T47D (cell line): ENCODE measurements around the gene PRTFDC1.

Experiments used
- DNase-seq, 2 experiments: peaks; one replicate each; pipeline versions ENCODE4 v3.0.0 to v3.0.0-alpha.2; 2011 to 2012; ENCODE audit warnings: low read depth in 1 of 2, low spot score in 1 of 2
- JUND ChIP-seq: IDR thresholded peaks from 2 replicates; pipeline ENCODE4 v1.6.1; 2012; ENCODE audit warnings: low read depth
- in situ Hi-C: cut with HindIII; loops from 2 replicates; pipeline ENCODE4 v1.10.0; 2016; ENCODE audit warnings: low sequenced_read_pairs, low pct_unique_long_range_greater_than_20kb

The PRTFDC1 gene

DNA sequence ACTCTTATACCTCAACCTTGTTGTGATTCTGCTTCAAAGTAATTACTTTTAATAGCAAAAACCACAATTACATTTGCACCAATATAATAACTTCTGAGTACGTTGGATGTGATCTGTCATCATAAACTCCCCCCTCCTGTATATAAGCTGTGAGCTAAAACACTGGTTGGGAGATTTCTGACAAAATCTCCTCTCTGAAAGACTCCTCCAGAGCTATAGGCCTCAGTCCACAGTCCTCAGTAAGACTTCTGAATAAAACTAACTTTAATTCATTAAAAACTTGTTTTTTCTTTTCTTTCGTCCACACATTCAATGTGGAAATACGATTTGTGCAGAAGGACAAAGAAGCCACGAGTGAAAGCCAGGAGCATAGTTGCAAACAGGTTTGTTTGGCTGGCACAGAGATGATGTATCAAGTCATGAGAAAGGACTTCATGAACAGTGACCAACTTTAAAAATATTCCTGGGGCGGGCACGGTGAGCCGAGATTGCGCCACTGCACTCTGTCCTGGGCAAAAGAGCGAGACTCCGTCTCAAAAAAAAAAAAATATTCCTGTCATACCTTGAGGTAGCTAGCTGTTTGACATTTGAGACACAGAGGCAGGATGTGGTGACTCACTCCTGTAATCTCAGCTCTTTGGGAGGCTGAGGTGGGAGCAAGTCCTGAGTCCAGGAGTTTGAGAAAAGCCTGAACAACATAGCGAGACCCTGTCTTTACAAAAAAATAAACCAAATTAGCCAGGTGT is 137.7 kb downstream of the PRTFDC1 start:
- in situ Hi-C loops: no loop called here
- TF ChIP-seq JUND: no peak
- no peak for DNase-seq

DNA sequence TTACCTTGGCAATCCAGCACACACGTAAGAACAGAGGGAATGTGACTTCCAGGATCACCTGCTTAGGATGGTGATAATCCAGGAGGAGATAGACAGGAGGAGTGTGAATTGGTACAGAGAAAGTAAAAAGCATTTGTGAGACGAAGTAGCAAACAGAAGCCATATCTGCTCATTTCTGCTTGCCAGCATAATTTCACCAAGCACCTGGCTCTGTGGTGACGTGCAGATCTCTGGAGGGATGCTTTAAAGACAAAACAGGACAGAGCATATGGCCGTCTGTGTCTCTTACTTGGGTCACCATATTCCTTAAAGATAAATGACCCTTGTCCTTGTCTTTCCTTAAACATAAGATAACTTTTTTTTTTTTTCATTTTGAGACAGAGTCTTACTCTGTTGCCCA is 138.6 kb downstream of the PRTFDC1 start:
- TF ChIP-seq JUND: no peak
- DNase-seq: no peak
- in situ Hi-C loops: no loop called here

- in situ Hi-C loops: no loop called here
- no peak for TF ChIP-seq JUND
- DNase-seq: no peak
Measured at GRCh38 chr10:24806262-24806661, 146.1 kb downstream of the PRTFDC1 start.

DNA sequence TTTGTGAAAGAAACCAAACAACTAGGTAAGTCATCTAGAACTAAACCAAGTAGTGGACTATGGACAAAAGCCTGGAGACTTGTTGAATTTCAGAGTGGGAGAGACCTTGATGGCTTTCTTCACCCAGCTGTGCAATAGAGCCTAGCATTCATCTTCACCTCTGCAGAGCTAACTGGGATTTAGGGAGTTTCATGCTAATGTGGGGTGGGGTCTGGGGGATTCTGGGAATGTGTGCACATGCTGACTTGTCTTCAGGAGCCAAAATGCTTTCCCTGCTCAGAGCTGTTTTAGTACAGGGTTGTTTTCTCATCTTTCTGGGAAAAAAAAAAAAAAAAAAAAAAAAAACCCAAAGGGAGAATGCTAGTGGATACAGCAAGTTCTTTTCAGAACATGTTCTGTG is 147.4 kb downstream of the PRTFDC1 start:
- no peak for TF ChIP-seq JUND
- in situ Hi-C loops: no loop called here
- DNase-seq: no peak

- in situ Hi-C loops: no loop called here
- no peak for TF ChIP-seq JUND
Measured at GRCh38 chr10:24804392-24804791, 148.0 kb downstream of the PRTFDC1 start.

DNA sequence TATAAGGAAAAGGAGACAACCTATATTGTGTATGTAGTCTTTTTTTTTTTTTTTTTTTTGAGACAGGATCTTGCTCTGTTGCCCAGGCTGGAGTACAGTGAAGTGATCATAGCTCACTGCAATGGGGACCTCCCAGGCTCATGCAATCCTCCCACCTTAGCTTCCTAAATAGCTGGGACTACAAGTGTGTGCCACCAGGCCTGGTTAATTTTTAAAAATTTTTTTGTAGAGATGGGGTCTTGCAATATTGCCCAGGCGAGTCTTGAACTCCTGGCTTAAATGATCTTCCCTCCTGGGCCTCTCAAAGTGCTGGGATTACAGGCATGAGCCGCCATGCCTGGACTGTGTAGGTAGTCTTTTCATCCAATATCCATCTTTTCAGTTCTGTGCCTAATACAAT is 150.0 kb downstream of the PRTFDC1 start:
- TF ChIP-seq JUND: no peak
- no peak for DNase-seq
- in situ Hi-C loops: no loop called here

More at GRCh38 chr10:24804392-24804791, 148.0 kb downstream of the PRTFDC1 start:
- no peak for DNase-seq

DNA sequence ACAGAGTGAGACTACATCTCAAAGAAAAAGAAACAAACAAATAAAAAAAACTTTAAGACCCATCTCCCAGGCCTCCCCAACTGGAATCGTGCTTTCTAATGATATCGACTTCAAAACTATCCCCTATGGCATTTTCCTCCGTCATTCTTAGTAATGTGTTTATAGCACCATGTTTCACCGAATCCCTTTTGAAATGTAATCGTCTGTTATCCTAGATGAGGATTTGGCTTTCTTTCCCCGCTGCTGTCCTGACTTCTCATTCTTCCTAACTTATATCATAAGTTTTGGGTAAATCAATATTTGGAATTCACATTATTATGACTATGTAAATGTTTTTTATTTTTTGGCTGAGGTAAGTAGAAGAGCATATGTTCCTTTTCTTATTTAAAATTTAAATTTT is 151.5 kb downstream of the PRTFDC1 start:
- in situ Hi-C loops: no loop called here
- no peak for DNase-seq
- no peak for TF ChIP-seq JUND
